K562 (cell line): Measurements from ENCODE around the gene NRXN2. TPM values are rescaled to one million over a fixed set of nuclear protein-coding genes. Genes with fewer than 3 reads are reported as not detected.

Source experiments
- CEBPZ ChIP-seq: fragments of 150-350 bp; IDR thresholded peaks from 2 replicates; pipeline ENCODE4 v1.6.1; 2014; ENCODE audit warnings: low read depth, mild to moderate bottlenecking, low read length, borderline replicate concordance
- KLF10 ChIP-seq: fragments of 250-450 bp; sonication (Bioruptor Pico); IDR thresholded peaks from 2 replicates; pipeline ENCODE4 v1.6.1; 2021; ENCODE audit warnings: matching md5 sums
- MYBL2 ChIP-seq, 2 experiments: fragments of 450-650 bp in 1 of 2; sonication (generic) in 1 of 2; formaldehyde crosslinking in 1 of 2; IDR thresholded peaks; 2 replicates each; pipeline versions ENCODE4 v1.6.1 to v1.8.1; 2017 to 2022; ENCODE audit warnings: borderline replicate concordance in 1 of 2, inconsistent platforms in 1 of 2, low read depth in 1 of 2, mild to moderate bottlenecking in 1 of 2, missing genetic modification reagents in 1 of 2, moderate library complexity in 1 of 2
- NRF1 ChIP-seq, 2 experiments: fragments of 450-650 bp; IDR thresholded peaks in 1 of 2; conservative IDR thresholded peaks in 1 of 2; 2 replicates each; pipeline ENCODE4 v1.6.1; 2014; ENCODE audit warnings: mild to moderate bottlenecking in 2 of 2
- POU5F1 ChIP-seq: fragments of 150-350 bp; IDR thresholded peaks from 2 replicates; pipeline ENCODE4 v1.6.1; 2014; ENCODE audit warnings: borderline replicate concordance, low read length, low read depth, mild to moderate bottlenecking; ENCODE audit not compliant: partially characterized antibody
- SRSF3 ChIP-seq: fragments of 200-400 bp; formaldehyde crosslinking; IDR thresholded peaks from 2 replicates; pipeline ENCODE4 v1.6.1; 2016; ENCODE audit warnings: mild to moderate bottlenecking, low read length, moderate library complexity; ENCODE audit not compliant: insufficient read depth
- polyA plus RNA-seq, 8 experiments: library from polyadenylated mRNA; depleted of rRNA in 4 of 8; stranded (reverse) in 5 of 8; unstranded in 3 of 8; fragments of >200 nt; fragmentation: Nextera tagmentation in 2 of 8; fragmentation: Illumina TruSeq in 1 of 8; extraction: Ambion mirVana in 2 of 8; extraction: Trizol in 1 of 8; gene quantifications; 2 replicates each; pipeline versions ENCODE4 v1.2.1 to v1.2.3, GENCODE V29; 2011 to 2014; ENCODE audit warnings: inconsistent platforms in 1 of 8, missing spikeins in 1 of 8
- total RNA-seq, 7 experiments: library from RNA; depleted of rRNA in 6 of 7; stranded (reverse); fragments of >200 nt in 6 of 7; fragmentation: Illumina TruSeq in 2 of 7; extraction: Trizol in 2 of 7; gene quantifications; 2 replicates each; pipeline versions ENCODE4 v1.2.1 to v1.2.3, GENCODE V29; 2011 to 2021; ENCODE audit warnings: low replicate concordance in 1 of 7

The NRXN2 gene
- total and polyA plus RNA-seq, 9 of the 15 experiments (the other 6 are each of a cell fraction or from before 2014, with no cell fraction given) = 0.07 to 0.47 (median 0.15) TPM; not detected in 4

GRCh38 chr11:64562723-64563351 is 160.2 kb downstream of the NRXN2 start (continued):
- no peak for TF ChIP-seq CEBPZ
- TF ChIP-seq POU5F1 = no peak
- no peak for TF ChIP-seq MYBL2 (IDR thresholded peaks at IDR 0.05; ENCODE audit: low read depth)
- no peak for TF ChIP-seq MYBL2 (CRISPR knock-in tag; IDR thresholded peaks at IDR 0.05; ENCODE audit: borderline replicate concordance)
- TF ChIP-seq NRF1 (conservative IDR thresholded peaks at IDR 0.05 in 1 of 2, IDR thresholded peaks at IDR 0.05 in 1 of 2) = no peak
- TF ChIP-seq KLF10 (CRISPR knock-in tag) = no peak
- TF ChIP-seq SRSF3 = no peak
